ENCODE data around the gene CDYL2.

The CDYL2 gene

DNA sequence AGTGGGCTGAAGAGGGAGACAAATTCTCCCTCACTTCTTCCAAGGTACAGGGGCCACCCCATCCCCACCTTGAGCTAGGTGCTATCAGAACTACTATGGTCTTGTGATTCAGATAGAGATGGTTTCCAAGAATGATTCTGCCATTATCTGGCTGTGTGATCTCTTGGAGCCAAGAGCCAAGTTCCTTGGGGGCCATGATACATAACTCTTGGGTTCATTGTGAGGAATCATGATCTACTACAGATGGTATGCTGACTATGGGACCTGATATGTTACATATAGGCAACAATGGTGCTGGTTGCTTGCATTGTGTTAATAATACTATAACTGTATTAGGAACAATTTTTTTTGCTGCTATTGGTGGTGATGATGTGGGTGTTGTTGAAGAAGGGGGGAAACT is 217.9 kb downstream of the CDYL2 start:
- no peak for DNase-seq

DNA sequence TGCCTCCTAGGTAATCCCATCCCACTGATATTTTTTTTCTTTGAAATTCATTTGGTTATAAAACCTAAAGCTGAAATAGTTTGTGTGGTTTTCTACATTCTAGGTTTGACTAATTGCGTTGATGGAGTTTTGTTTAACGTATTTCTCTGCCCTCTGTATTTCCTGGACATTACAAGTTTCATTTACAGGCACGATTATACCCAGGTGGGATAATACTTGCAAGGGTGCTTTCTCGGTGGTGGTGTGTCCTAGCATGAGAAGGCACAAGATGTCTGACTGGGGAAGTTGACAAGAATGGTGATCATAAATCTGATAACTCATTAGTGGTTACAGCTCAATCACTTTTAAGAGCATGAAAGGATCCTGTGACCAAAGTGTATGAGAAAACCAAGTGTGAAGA is 218.6 kb downstream of the CDYL2 start:
- no peak for DNase-seq

DNA sequence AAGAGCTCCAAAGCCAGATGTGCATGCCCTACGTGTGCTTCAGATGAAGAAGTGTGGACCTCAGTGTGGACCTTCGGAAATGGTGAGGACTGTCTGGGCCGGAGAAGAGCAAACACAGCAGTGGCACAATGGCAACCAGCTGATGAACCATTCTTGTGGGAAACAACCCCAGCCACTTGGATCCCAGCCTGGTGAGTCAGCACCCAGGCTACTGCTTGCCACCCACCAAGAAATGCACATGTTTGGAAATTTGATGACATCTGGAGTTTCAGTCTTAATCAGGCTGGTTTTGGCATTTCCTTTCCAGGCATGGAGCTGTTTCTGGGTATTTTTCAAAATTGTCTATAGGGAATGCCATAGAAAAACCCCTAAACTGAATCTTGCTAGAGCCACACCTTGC is 220.9 kb downstream of the CDYL2 start:
- no peak for DNase-seq

GRCh38 chr16:80580109-80580832 is 224.1 kb downstream of the CDYL2 start:
- peak; percentile 38 for DNase-seq

- no peak for DNase-seq
Measured at GRCh38 chr16:80577485-80578280, 226.7 kb downstream of the CDYL2 start.

DNA sequence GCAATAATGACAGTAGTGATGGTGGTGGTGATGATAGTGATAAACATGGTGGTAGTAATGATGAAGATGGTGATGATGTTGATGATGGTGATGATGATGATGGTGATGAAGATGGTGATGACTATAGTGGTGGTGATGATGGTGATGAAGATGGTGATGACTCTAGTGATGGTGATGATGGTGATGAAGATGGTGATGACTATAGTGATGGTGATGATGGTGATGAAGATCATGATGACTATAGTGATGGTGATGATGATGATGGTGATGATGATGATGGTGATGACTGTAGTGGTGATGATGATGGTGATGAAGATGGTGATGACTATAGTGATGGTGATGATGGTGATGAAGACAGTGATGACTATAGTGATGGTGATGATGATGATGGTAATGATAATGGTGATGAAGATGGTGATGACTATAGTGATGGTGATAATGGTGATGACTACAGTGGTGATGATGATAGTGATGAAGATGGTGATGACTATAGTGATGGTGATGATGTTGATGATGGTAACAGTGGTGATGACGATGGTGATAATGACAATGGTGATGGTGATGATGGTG is 228.0 kb downstream of the CDYL2 start:
- no peak for DNase-seq

- DNase-seq, result no peak
Measured at GRCh38 chr16:80573700-80574120, 230.7 kb downstream of the CDYL2 start.

DNA sequence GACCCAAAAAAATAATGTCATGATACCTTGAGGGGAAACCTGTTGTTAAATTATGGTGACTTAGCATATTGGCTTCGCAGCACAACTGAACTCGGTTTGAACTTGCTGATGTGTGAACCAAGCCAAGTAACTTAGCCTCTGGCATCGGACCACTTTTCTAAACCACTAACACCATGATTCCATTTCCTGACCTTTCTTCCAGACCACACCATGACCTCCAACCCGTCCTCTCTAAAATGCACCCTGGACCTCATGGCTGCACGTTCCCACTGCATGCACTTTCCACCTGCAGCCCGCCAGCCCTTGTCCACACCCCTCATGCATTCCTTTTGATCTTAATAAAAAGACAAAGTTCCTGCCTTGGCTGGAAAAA is 234.3 kb downstream of the CDYL2 start:
- DNase-seq, result no peak

GRCh38 chr16:80569440-80570105 is 234.8 kb downstream of the CDYL2 start:
- DNase-seq, result peak; percentile 61

- no peak for DNase-seq
Measured at GRCh38 chr16:80564394-80564793, 240.0 kb downstream of the CDYL2 start.

DNA sequence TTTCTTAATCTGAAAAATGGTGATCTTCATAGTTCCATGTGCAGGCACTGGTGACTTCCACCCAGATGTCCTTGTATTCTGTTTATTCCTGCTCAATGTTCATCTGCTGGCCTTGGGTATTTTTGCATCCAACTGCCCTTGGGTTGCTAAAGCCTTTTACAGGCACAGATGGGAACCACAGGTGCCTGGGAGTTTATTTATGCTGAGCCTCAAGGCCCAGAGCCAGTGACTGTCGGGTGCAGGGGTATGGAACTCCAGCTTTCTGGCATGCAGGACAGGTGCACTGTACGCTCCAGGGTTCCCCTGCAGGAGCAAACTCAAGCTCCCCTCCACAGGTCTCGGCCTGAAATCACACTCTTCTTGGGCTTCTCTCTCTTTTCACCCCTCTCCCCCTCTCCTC is 241.3 kb downstream of the CDYL2 start:
- no peak for DNase-seq

GRCh38 chr16:80559369-80559768 is 245.0 kb downstream of the CDYL2 start:
- no peak for DNase-seq

GRCh38 chr16:80557037-80557436 is 247.4 kb downstream of the CDYL2 start:
- DNase-seq, result no peak

- no peak for DNase-seq
Measured at GRCh38 chr16:80556481-80556880, 247.9 kb downstream of the CDYL2 start.

GRCh38 chr16:80554033-80554432 is 250.4 kb downstream of the CDYL2 start:
- DNase-seq, result no peak

- DNase-seq, result no peak
Measured at GRCh38 chr16:80552277-80552676, 252.1 kb downstream of the CDYL2 start.
